GM19328 (cell line): Measurements from ENCODE around the gene TNFRSF9.

Experiments used
- ATAC-seq: cut with Tn5 transposase; IDR thresholded peaks from one replicate; pipeline ENCODE4 v1.9.1; 2021; ENCODE audit warnings: mild to moderate bottlenecking, moderate library complexity; ENCODE audit not compliant: unreplicated experiment

The TNFRSF9 gene

GRCh38 chr1:7878027-7878426 is 62.6 kb downstream of the TNFRSF9 start:
- ATAC-seq, result no peak

- ATAC-seq, result no peak
Measured at GRCh38 chr1:7873801-7874795, 66.5 kb downstream of the TNFRSF9 start.

- ATAC-seq, result no peak
Measured at GRCh38 chr1:7871136-7871535, 69.5 kb downstream of the TNFRSF9 start.

- no peak for ATAC-seq
Measured at GRCh38 chr1:7869136-7869920, 71.3 kb downstream of the TNFRSF9 start.

- ATAC-seq, result no peak
Measured at GRCh38 chr1:7868070-7868780, 72.4 kb downstream of the TNFRSF9 start.

GRCh38 chr1:7865978-7866377 is 74.7 kb downstream of the TNFRSF9 start:
- no peak for ATAC-seq
